GM19395 (cell line): ENCODE data around the gene GRK1.

Source experiments
- ATAC-seq: cut with Tn5 transposase; IDR thresholded peaks from one replicate; pipeline ENCODE4 v1.9.1; 2021; ENCODE audit warnings: mild to moderate bottlenecking, moderate library complexity; ENCODE audit not compliant: unreplicated experiment

The GRK1 gene

GRCh38 chr13:113660066-113660465, 7.0 kb upstream of the GRK1 start:
- no peak for ATAC-seq

- no peak for ATAC-seq
Measured at GRCh38 chr13:113661509-113661908, 5.5 kb upstream of the GRK1 start.

- no peak for ATAC-seq
Measured at GRCh38 chr13:113663934-113664333, 3.1 kb upstream of the GRK1 start.

GRCh38 chr13:113664751-113665596, 2.0 kb upstream of the GRK1 start:
- no peak for ATAC-seq

GRCh38 chr13:113665597-113666328, 1.3 kb upstream of the GRK1 start:
- no peak for ATAC-seq

GRCh38 chr13:113666329-113666670, 719 bp upstream of the GRK1 start:
- ATAC-seq, result no peak

GRCh38 chr13:113667771-113668490, 912 bp downstream of the GRK1 start:
- ATAC-seq, result no peak

- ATAC-seq, result no peak
Measured at GRCh38 chr13:113668491-113668971, 1.5 kb downstream of the GRK1 start.

GRCh38 chr13:113669231-113669754, 2.3 kb downstream of the GRK1 start:
- no peak for ATAC-seq

GRCh38 chr13:113669755-113670341, 2.8 kb downstream of the GRK1 start:
- ATAC-seq, result no peak

- no peak for ATAC-seq
Measured at GRCh38 chr13:113670541-113670940, 3.5 kb downstream of the GRK1 start.

GRCh38 chr13:113671066-113672001, 4.3 kb downstream of the GRK1 start:
- ATAC-seq, result no peak

- no peak for ATAC-seq
Measured at GRCh38 chr13:113672002-113672651, 5.1 kb downstream of the GRK1 start.

- ATAC-seq, result no peak
Measured at GRCh38 chr13:113722921-113723320, 55.9 kb downstream of the GRK1 start.

GRCh38 chr13:113723410-113724015, 56.5 kb downstream of the GRK1 start:
- no peak for ATAC-seq

GRCh38 chr13:113724016-113724758, 57.2 kb downstream of the GRK1 start:
- ATAC-seq, result no peak

- peak; percentile 94 for ATAC-seq
Measured at GRCh38 chr13:113724780-113725315, 57.8 kb downstream of the GRK1 start.
